Tibial nerve (tissue), 3 donors: ENCODE data around the gene MEOX1.

ENCODE experiments used
- CTCF ChIP-seq, 5 experiments: fragments of 200-600 bp in 3 of 5; fragments of 450-650 bp in 2 of 5; sonication (generic) in 3 of 5; IDR thresholded peaks; one replicate each; pipeline ENCODE4 v1.5.1; 2016 to 2019; ENCODE audit warnings: antibody characterized with exemption in 5 of 5, mild to moderate bottlenecking in 3 of 5, moderate library complexity in 2 of 5
- POLR2A ChIP-seq, 2 donors: fragments of 450-650 bp; IDR thresholded peaks; one replicate each; pipeline ENCODE4 v1.6.1; 2017; ENCODE audit warnings: antibody characterized with exemption in 2 of 2, mild to moderate bottlenecking in 2 of 2, moderate library complexity in 2 of 2

GRCh38 chr17:43648916-43649315 lies 12.8 kb downstream of the MEOX1 start:
- TF ChIP-seq CTCF (IDR thresholded peaks at IDR 0.05) (no peak), POLR2A (IDR thresholded peaks at IDR 0.05) (no peak)
